ENCODE results near the gene PARD3B.
A peak's percentile ranks its signal among the peaks of the same experiment; 100 is the strongest.

Gene PARD3B

DNA sequence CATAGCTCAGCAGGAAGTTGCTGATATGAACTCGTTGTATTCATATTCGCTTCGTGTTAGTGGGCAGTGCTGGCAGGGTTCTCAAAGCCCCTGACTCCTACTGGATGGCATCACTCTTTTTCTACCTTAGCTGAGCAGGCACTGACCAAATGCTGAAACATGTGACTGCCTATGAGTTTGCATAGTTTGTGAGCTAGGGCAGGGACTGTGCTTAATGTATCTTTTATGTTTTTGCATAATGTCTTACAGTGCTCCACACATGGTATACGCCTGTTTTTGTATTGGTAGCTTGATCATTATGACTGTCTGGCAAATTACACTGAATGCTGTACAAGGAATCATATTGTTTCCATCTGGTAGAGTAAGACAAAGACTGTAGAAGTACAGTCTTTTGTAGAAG is 305.3 kb downstream of the PARD3B start:
- DNase-seq, result no peak

DNA sequence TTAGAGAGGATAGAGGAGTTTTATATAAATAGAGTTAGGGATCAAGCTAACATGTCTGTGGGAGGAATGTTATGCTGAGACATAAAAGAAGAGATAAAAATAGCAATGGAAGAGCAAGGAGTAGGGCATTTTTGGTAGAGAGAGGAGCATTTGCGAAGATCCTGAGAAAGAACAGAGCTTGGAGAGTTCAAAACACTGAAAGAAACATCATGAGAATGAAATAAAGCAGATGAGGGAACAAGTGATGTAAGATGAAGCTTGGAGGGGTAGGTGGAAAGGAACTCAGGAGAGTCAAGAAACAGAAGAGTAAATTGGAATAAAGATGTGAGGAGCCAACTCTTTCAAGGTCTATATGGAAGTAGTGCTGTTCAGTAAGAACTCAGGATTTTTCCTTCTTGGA is 308.6 kb downstream of the PARD3B start:
- DNase-seq, result no peak

DNA sequence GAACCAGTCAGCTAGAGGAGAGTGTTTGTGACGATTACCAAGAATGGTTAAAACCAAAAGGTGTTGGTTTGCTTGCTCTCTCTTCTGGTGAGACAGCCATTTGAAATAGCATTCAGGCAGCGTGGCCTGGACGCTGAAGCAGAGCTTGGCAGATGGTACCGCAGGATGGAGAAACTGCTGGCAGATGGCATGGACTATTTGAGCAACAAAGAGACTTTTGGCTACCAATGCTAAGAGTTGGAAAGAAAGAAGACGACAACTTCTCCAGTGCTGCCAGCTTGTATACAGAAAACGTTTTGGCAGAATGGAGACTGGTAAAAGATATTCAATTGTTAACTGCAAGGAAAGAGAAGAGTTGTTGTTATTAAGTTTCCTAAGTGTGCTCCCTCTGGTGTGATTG is 315.0 kb downstream of the PARD3B start:
- no peak for DNase-seq

DNA sequence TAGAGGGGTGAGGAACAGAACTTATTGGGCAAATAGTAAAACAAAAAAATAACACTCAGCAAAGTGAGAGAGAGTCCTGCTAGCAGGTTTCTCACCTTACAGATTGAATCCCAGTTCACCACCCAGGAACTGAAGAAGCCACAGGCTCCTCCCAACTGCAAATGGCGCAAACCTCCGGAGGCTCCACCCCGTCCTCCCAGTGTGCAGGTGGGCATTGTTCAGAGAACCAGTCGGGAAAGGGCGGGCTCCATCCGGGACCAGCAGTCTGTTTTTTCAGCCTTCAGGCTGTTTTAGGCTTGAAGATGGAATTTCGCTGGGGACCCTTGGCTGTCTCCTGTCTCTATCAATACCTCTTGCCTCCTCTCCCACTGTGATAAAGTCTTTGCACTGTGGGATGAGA is 317.5 kb downstream of the PARD3B start:
- DNase-seq, result no peak

DNA sequence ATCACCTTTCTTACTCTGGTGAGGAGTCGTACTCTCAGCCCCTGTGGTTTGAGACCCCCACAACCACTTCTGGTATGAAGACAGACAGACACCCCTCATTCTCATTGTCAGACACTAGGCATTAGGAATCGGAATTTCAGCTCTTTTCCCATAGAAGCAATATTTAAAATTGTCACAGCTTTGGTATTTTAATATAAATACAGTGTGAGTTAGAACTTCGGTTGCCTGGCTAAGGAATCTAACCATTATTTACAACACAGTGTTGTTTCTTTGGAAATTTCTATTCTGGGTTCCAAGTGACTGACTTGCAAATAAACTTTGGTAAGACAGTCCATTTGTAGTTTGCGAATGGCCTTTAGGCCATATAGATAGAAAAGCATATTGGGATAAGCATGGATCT is 318.1 kb downstream of the PARD3B start:
- DNase-seq, result no peak

DNA sequence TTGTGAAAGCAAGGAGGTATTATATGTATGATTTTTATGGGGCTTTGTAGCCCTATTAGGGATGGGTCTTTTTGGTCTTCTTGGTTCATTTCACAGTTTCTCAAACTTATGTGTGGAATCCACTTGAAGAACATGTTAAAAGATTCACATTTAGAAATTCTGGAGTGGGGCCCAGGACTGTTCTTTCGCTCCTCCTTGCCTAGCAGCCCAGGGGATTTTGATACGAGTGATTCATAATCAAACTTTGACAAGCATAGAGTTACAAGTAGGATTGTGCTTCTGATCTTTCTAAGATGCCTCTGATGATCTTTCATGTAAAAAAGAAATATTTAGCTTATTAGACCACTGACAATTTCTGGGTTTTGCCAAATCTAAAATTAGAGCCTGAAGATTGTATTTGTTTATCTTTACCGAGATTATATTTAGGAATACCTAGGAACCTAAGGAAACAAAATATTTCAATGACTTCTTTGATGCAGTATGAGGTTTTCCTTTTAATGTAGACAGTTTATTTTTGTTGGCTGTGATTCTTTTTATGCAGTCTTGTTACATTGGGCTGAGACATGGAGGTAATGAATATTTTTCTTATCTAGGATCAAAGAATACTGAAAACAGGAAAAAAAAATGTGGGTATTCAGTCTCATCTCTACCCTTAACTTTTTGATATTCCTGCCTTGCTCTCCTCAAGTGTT is 324.0 kb downstream of the PARD3B start:
- DNase-seq, result no peak

DNA sequence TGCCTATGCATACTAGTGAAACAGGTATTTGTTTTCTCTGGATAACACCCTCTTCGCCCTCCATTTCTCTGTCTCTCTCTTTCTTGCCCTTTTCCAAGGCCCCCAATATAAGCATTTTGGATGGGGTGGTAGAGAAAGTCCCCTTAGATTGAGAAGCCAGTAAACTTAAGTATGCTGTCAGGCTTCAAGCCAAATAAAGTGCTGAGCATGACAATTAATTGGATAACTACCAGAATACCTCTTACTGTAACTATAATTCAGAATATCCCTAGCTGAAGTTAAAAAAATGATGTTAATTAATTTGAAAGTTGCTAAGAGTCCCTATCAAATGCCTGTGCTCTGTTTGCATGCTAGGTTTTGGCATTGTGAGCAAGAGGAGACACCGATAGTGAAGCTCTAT is 324.8 kb downstream of the PARD3B start:
- DNase-seq, result no peak

DNA sequence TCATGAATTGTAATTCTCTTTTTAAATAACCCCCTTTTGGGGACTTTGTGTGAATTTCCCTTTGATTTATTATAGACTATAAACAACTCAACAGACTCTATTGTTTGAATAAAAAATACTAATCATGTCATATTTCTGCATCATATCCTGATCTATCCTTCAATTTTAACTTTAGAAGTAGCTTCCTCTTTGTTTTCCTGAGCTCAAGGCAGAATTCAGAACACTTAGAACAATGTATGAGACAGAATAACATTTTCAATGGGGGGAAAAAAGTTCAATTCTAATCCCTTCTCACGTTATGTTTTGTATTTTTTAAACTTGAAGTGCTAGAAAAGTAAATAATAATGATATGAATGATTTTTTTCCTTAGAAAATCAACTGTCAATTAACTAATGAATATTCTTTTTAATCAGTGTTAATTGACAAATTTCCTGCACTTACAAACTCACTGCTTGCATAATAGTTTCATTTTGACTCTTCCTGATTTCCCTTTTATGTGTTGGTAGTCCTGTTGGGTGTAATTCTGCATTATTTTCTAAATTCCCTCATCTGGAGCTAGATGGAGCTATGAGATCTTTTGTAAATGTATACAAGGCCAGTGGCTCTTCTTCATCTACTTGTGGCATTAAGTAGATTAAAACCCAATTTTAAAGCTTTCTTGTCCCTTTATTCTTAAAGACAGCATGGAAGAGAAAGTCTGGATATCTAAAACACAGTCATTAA is 326.1 kb downstream of the PARD3B start:
- no peak for DNase-seq

DNA sequence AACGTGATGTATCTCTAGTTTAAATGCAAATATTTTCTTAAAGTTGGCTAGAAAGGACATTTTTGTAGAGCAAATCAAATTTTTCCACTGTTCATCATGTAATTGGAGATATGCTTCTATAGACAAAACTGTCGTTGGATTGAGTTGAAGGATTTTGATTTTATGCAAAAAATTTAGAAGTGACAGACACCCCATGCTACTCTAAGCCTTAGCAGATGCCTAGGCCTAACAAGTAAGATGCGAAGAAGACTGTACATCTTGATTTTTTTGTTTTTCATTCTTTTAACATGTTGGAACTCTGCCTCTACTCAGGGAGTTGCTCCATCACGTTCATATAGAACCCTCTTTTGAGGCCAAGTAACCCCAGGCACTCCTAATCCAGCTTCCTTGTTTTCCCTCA is 331.0 kb downstream of the PARD3B start:
- no peak for DNase-seq

DNA sequence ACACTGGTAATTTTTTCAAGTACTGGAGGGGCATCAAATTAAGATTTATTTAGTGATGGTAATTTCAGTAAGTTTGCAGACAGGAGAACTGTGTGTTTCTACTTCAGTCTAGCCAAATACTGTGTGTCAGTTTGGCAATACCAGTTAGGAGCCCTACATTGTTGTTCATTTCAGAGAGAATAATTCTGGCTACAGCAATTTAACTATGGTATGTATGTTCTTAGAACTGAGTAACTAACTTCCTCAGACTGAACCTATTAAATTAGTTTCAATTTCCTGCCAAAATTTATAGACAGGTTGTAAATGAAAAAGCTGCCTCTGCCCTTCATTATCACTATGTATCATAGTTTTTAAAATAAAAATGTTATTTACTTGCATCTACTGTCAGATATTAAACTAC is 332.4 kb downstream of the PARD3B start:
- no peak for DNase-seq

DNA sequence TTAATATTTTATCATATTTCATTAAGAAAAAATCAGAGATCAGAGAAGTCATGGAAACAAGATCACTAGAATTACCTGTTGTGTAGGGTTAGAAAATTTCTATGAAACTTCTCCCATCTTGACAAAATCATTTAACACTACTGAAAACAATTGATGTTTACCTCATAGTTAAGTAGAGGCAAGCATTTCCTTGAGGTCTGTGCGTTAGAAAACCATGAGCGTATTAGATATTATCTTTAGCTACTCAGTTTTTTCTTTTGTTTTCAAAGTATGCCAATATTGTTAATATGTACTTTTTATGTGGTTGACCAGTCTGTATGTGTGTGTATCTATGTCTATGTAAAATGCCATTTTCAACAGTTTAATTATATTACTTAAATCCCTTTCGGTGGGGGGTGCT is 335.7 kb downstream of the PARD3B start:
- no peak for DNase-seq

DNA sequence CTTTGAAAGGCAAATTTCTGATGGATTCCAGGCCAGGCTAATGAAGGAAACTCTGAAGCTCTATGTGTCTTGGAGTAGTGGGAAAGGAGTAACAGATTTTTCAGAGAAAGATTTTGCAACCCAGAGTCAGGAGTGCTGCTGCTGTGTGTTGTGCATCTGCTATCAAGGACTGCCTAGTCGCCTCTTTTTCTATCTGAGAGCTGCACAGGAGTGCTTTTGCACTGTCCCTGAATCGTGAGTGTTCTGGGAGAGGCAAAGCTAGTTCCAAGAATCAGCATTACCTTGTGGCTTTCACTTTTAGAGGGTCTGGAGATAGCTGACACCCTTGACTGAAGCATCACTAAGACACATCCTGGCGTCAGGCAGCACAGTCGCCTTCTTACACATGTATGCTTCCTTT is 336.4 kb downstream of the PARD3B start:
- no peak for DNase-seq

DNA sequence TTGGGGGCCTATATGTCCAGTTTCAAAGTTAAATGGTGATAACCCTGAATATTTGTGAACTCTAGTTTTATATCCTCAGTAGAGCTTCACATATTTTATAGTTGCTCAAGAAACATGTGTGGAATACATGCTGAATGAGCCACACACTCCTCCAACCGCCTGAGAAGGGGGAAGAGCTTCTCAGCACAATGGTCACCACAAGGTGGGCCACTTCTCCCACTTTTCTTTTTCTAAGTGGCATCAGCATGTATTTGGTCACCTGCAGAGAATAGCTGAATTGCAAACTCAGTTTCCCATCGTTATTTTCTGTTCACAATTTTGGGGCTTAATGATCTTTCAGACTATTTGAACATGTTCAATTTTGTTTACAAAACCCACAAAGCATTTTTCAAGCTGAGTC is 340.5 kb downstream of the PARD3B start:
- DNase-seq, result no peak

DNA sequence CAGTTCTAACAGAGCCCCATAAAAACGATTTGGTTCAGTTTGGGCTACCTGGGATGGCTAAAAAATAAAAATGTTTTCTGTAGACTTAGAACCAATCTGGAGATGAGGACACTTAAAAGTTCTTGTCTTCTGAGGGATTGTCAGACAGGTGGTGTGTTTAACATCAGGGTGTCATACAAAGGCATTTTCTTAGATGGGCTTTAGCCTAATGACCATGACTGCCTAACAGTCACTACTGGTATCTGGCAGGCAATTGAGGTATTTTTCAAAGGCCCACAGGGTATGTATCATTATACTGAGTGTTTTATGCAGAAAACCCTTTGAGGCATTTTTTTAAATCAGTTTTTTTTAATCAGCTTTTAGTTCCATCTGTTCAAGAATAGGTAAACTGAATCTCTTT is 341.4 kb downstream of the PARD3B start:
- DNase-seq, result no peak

DNA sequence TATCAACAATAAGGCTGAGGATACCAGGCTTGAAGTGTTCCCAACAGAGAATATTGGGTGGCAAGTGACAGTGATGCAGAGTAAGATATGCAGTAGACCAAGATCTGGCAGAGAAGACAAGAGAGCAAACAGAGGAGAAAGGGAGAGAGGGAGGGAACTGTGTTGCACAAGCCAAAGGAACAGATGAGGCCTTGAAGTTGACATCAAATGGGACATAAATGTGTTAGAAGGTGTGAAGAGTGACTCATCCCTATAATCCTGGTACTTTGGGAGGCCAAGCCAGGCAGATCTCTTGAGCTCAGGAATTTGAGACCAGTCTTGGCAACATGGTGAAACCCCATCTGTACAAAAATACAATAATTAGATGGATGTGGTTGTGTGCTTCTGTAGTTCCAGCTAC is 342.9 kb downstream of the PARD3B start:
- DNase-seq, result no peak

DNA sequence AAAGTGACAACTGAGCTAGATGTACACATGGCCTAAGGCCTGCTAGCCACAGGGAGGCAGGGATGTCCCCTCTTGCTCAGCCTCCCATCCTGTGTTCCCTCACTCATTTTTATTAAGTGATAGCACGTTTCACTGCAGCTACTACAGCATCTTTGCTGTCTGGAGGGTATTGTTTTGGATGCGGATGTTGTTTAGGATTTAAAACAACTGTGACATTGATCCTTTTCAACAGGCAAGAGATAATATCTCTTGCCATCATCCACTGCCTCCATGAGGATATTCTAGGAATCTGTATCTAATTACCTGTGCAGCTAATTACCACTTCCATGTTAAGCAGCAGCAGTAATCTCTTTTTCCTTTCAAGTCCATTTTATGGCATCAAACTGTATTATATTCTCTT is 345.4 kb downstream of the PARD3B start:
- no peak for DNase-seq

DNA sequence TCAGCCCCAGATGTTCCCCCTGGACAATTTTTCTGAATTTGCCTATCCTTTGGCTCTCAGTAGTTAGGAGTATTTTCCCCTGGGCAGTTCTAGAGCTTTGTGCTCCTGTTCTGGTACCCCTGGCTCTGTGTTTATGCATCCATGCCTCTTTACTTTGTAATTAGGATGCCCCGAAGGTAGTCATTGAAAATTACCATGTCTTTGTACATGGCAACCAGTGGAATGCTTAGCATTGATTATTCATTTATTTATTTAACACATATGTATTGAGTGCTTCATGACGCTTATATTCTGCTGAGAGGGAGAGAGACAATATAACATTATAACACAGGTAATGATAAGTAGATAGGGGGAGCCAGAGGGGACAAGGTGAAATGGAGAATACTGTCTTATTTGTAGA is 346.5 kb downstream of the PARD3B start:
- no peak for DNase-seq

DNA sequence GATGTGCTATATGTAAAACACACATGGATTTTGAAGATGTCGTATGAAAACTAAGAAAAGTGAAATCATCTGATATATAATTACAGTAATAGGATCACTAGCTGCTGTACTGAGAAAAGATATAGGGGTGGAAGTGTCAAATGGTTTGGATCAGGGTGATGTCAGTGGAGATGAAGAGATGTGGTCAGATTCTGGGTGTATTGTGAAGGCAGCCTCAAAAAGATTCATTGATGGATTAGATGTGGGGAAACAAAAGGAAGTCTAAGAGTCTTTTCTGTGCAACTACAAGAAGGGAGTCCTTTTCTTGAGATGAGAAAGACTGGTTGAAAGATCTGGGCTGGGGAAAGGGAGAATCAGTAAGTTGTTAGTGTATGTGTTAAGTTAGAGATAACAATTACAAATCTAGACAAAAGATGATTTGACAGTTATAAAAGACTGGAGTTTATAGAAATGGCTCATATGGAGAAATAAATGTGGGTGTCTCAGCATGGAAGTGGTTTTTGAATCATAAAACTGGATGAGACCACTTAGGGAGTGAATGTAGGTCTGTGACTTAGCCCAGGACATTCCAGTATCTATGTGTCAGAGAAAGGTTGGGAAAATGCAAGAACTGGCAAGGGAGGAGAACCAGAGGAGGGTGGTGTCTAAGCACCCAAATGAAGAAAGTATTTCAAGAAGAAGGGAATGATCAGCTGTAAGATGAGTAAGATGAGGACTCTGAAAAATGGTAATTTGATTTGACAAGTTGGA is 347.4 kb downstream of the PARD3B start:
- DNase-seq, result no peak

DNA sequence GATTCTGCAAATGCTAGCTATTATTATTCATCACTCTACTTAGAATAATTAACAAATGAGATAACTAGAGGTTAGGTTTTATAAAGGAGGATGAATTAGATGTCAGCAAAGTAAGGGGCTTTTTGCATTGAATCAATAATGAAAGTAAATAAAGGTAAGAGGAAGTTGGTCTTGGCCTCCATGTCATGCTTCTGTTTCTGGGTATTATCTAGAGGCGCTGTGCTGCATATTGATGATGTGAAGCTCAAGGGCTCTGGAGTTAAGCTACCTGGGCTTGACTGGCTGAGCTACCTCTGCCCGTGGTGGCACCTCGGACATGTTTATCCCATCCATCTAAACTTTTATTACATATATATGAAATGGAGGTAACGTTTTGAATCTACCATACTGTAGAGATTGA is 350.9 kb downstream of the PARD3B start:
- DNase-seq, result no peak

DNA sequence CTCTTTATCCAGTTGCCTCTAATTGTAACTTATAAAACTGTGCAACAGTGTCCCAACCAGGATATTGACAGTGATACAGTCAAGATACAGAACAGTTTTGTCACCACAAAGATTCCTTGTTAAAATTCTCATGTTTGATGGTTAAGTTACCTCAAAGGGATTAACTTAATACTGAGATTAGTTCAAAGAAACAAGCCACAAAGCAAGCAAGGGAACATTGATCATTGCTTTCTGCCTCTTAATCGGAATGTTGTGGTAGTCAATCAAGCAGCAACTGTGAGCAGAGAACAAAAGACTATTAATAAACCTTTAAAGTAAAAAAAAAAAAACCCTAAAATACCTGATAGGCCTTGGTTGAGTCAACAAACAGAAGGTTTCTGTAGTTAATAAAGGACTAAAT is 352.3 kb downstream of the PARD3B start:
- no peak for DNase-seq

DNA sequence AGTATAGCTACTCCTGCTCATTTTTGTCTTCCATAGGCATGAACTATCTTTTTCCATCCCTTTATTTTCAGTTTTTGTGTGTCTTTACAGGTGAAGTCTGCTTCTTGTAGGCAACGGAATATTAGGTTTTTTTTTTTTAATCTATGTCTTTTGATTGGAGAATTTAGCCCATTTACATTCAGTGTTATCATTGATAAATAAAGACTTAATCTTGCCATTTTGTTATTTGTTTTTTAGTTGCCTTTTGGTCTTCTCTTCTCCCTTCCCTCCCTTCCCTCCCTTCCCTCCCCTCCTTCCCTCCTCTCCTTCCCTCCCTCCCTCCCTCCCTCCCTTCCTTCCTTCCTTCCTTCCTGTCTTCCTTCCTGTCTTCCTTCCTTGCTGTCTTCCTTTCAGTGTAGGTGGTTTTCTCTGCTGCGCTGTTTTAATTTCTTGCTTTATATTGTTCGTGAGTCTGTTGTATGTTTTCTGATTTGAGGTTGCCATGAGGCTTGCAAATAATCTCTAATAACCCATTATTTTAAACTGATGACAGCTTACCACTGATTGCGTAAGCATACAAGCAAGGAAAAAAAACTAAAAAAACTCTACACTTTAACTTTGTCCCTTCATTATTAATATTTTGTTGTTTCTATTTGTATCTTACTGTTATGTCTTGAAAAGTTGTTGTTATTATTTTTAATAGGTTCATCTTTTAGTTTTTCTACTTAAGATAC is 353.8 kb downstream of the PARD3B start:
- DNase-seq, result no peak

DNA sequence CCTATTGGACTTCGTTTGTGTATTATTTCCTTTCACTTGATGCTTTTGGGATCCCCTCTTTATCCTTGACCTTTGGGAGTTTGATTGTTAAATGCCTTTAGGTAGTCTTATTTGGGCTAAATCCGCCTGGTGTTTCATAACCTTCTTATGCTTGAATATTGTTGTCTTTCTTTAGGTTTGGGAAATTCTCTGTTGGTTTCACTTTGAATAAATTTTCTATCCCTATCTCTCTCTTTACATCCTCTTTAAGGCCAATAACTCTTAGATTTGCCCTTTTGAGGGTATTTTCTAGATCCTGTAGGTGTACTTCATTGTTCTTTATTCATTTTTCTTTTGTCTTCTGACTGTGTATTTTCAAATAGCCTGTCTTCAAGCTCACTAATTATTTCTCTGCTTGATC is 354.7 kb downstream of the PARD3B start:
- no peak for DNase-seq

DNA sequence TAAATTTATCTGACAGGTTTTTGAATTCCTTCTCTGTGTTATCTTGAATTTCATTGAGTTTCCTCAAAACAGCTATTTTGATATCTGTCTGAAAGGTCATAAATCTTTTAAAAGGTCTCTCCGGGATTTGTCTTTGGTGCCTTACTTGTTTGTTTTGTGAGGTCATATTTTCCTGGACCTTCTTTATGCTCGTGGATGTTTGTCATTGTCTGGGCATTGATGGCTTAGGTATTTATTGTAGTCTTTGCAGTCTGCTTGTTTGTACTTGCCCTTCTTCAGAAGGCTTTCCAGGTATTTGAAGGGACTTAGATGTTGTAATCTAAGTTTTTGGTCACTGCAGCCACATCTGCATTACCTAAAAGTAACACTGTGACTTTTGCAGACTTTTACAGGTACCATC is 355.2 kb downstream of the PARD3B start:
- no peak for DNase-seq

DNA sequence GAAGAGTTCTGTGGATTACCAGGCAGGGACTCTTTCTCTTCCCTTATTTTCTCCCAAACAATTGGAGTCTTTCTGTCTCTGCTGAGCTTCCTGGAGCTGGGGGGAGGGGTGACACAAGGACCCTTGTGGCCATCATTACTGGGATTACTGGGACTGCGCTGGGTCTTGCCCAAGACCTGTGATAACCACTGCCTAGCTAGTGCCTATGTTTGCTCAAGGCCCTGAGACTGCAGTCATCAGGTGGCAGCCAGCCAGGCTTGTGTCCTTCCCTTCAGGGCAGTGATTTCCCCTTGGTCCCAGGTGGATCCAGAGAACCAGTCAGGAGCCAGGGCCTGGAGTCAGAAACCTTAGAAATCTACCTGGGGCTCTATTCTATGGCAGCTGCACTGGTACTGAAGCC is 355.6 kb downstream of the PARD3B start:
- DNase-seq, result peak in 1 of 2 experiments; percentile 11

Measured in SHP77 (cell line).